K562 (cell line): Measurements from ENCODE around the gene GPR157. TPM values are rescaled to one million over a fixed set of nuclear protein-coding genes. Genes with fewer than 3 reads are reported as not detected.

Source experiments
- CREBBP ChIP-seq: IDR thresholded peaks from one replicate; pipeline ENCODE4 v1.6.1; 2012; ENCODE audit warnings: low read depth, mild to moderate bottlenecking, control low read depth, inconsistent platforms, low read length
- EZH2 ChIP-seq: IDR thresholded peaks from 2 replicates; pipeline ENCODE4 v1.6.1; 2012; ENCODE audit warnings: low read depth, mild to moderate bottlenecking, inconsistent platforms, low read length, borderline replicate concordance
- GMEB1 ChIP-seq: fragments of 250-450 bp; sonication (Bioruptor Pico); IDR thresholded peaks from 2 replicates; pipeline ENCODE4 v1.4.0; 2020; ENCODE audit warnings: mild to moderate bottlenecking
- HDAC8 ChIP-seq: fragments of 450-650 bp; IDR thresholded peaks from 2 replicates; pipeline ENCODE4 v1.6.1; 2016; ENCODE audit warnings: mild to moderate bottlenecking, missing genetic modification characterization, moderate library complexity, missing compliant biosample characterization
- KDM4B ChIP-seq, 2 experiments: fragments of 450-650 bp in 1 of 2; sonication (generic) in 1 of 2; IDR thresholded peaks; 2 replicates each; pipeline ENCODE4 v1.6.1; 2016 to 2017; ENCODE audit warnings: borderline replicate concordance in 2 of 2, antibody characterized with exemption in 1 of 2, low read depth in 1 of 2, mild to moderate bottlenecking in 1 of 2
- TFE3 ChIP-seq: fragments of 450-650 bp; formaldehyde crosslinking; IDR thresholded peaks from 2 replicates; pipeline ENCODE4 v1.4.0; 2020; ENCODE audit warnings: mild to moderate bottlenecking, mixed read lengths
- ZNF583 ChIP-seq: fragments of 250-450 bp; sonication (Bioruptor Pico); IDR thresholded peaks from 2 replicates; pipeline ENCODE4 v1.4.0; 2020
- ZNF77 ChIP-seq: fragments of 250-450 bp; sonication (Bioruptor Pico); IDR thresholded peaks from 2 replicates; pipeline ENCODE4 v1.5.0; 2020
- polyA plus RNA-seq, 8 experiments: library from polyadenylated mRNA; depleted of rRNA in 4 of 8; stranded (reverse) in 5 of 8; unstranded in 3 of 8; fragments of >200 nt; fragmentation: Nextera tagmentation in 2 of 8; fragmentation: Illumina TruSeq in 1 of 8; extraction: Ambion mirVana in 2 of 8; extraction: Trizol in 1 of 8; gene quantifications; 2 replicates each; pipeline versions ENCODE4 v1.2.1 to v1.2.3, GENCODE V29; 2011 to 2014; ENCODE audit warnings: inconsistent platforms in 1 of 8, missing spikeins in 1 of 8
- total RNA-seq, 7 experiments: library from RNA; depleted of rRNA in 6 of 7; stranded (reverse); fragments of >200 nt in 6 of 7; fragmentation: Illumina TruSeq in 2 of 7; extraction: Trizol in 2 of 7; gene quantifications; 2 replicates each; pipeline versions ENCODE4 v1.2.1 to v1.2.3, GENCODE V29; 2011 to 2021; ENCODE audit warnings: low replicate concordance in 1 of 7
- TF ChIP-seq, protein P1 (sequence below), 2 experiments: fragments of 450-650 bp; formaldehyde crosslinking in 1 of 2; IDR thresholded peaks; 2 replicates each; pipeline versions ENCODE4 v1.4.0 to v1.6.1; 2014 to 2020; ENCODE audit warnings: mild to moderate bottlenecking in 2 of 2, borderline replicate concordance in 1 of 2, low read depth in 1 of 2
- TF ChIP-seq, protein P2 (sequence below): sonication (generic); formaldehyde crosslinking; IDR thresholded peaks from 2 replicates; pipeline ENCODE4 v1.8.1; 2023; ENCODE audit warnings: mild to moderate bottlenecking, missing genetic modification reagents
- TF ChIP-seq, protein P3 (sequence below): sonication (generic); formaldehyde crosslinking; IDR thresholded peaks from 2 replicates; pipeline ENCODE4 v1.8.0; 2022; ENCODE audit warnings: mild to moderate bottlenecking, low read depth, missing genetic modification reagents

The GPR157 gene
- total and polyA plus RNA-seq, 9 of the 15 experiments (the other 6 are each of a cell fraction or from before 2014, with no cell fraction given) = 0.01 to 0.18 (median 0.04) TPM; not detected in 4

GRCh38 chr1:9110669-9111356 lies 18.1 kb downstream of the GPR157 start (continued):
- TF ChIP-seq, protein P1, sequence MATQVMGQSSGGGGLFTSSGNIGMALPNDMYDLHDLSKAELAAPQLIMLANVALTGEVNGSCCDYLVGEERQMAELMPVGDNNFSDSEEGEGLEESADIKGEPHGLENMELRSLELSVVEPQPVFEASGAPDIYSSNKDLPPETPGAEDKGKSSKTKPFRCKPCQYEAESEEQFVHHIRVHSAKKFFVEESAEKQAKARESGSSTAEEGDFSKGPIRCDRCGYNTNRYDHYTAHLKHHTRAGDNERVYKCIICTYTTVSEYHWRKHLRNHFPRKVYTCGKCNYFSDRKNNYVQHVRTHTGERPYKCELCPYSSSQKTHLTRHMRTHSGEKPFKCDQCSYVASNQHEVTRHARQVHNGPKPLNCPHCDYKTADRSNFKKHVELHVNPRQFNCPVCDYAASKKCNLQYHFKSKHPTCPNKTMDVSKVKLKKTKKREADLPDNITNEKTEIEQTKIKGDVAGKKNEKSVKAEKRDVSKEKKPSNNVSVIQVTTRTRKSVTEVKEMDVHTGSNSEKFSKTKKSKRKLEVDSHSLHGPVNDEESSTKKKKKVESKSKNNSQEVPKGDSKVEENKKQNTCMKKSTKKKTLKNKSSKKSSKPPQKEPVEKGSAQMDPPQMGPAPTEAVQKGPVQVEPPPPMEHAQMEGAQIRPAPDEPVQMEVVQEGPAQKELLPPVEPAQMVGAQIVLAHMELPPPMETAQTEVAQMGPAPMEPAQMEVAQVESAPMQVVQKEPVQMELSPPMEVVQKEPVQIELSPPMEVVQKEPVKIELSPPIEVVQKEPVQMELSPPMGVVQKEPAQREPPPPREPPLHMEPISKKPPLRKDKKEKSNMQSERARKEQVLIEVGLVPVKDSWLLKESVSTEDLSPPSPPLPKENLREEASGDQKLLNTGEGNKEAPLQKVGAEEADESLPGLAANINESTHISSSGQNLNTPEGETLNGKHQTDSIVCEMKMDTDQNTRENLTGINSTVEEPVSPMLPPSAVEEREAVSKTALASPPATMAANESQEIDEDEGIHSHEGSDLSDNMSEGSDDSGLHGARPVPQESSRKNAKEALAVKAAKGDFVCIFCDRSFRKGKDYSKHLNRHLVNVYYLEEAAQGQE (IDR thresholded peaks at IDR 0.05; ENCODE audit: borderline replicate concordance) = peak; percentile 91
- TF ChIP-seq, protein P1 (CRISPR knock-in tag; IDR thresholded peaks at IDR 0.05; ENCODE audit: low read depth) = no peak
- TF ChIP-seq KDM4B (IDR thresholded peaks at IDR 0.05; ENCODE audit: borderline replicate concordance in 2 of 2, low read depth in 1 of 2) = 0 out of 4 replicates have a peak, but pooled peaks of 1 of the 2 experiments have one; percentile 37
- TF ChIP-seq ZNF583 (CRISPR knock-in tag) = 0 out of 2 replicates have a peak, but pooled peaks have one; percentile 21
- no peak for TF ChIP-seq GMEB1 (CRISPR knock-in tag)
- no peak for TF ChIP-seq CREBBP
- no peak for TF ChIP-seq ZNF77
- TF ChIP-seq EZH2 = 0 out of 2 replicates have a peak, but pooled peaks have one; percentile 48
- no peak for TF ChIP-seq TFE3
- TF ChIP-seq, protein P2, sequence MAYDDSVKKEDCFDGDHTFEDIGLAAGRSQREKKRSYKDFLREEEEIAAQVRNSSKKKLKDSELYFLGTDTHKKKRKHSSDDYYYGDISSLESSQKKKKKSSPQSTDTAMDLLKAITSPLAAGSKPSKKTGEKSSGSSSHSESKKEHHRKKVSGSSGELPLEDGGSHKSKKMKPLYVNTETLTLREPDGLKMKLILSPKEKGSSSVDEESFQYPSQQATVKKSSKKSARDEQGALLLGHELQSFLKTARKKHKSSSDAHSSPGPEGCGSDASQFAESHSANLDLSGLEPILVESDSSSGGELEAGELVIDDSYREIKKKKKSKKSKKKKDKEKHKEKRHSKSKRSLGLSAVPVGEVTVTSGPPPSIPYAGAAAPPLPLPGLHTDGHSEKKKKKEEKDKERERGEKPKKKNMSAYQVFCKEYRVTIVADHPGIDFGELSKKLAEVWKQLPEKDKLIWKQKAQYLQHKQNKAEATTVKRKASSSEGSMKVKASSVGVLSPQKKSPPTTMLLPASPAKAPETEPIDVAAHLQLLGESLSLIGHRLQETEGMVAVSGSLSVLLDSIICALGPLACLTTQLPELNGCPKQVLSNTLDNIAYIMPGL (CRISPR knock-in tag) = no peak
- TF ChIP-seq, protein P3, sequence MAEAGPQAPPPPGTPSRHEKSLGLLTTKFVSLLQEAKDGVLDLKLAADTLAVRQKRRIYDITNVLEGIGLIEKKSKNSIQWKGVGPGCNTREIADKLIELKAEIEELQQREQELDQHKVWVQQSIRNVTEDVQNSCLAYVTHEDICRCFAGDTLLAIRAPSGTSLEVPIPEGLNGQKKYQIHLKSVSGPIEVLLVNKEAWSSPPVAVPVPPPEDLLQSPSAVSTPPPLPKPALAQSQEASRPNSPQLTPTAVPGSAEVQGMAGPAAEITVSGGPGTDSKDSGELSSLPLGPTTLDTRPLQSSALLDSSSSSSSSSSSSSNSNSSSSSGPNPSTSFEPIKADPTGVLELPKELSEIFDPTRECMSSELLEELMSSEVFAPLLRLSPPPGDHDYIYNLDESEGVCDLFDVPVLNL (CRISPR knock-in tag) = no peak
- TF ChIP-seq HDAC8 (tag) = no peak
